ENCODE results near the gene SORCS1. TPM values are rescaled to one million over a fixed set of nuclear protein-coding genes. Genes with fewer than 3 reads are reported as not detected.

SORCS1 gene
- polyA plus RNA-seq, 1 donor (not counting 4 experiments of a cell fraction or from before 2014, with no cell fraction given), result not detected

DNA sequence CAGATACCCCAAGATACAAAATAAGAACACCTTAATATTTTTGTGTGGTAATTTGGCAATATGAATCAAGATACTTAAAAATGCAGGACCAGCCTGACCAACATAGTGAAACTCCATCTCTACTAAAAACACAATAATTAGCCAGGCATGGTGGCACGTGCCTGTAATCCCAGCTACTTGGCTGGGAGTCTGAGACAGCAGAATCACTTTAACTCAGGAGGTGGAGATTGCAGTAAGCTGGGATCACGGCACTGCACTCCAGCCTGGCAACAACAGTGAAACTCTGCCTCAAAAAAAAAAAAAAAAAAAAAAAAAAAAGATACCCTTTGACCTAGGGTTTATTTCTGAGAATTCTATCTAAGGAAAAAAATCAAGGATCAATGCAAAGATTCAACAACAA, 450.7 kb downstream of the SORCS1 start:
- no peak for FAIRE-seq
- Histone ChIP-seq H3K9me3 (ENCODE audit: control insufficient read depth, low read depth, low read length) (no peaks in the 10 kb centered on the region), H3K27me3 (ENCODE audit: control insufficient read depth, extremely low read depth, insufficient read depth, low read length) (no peaks in the 10 kb centered on the region), H3K9me1 (ENCODE audit: control insufficient read depth, extremely low read depth, insufficient read depth, low read length) (no peaks in the 10 kb centered on the region), H3K79me2 (ENCODE audit: control insufficient read depth, insufficient read depth, low read length) (no peaks in the 10 kb centered on the region), H3K4me1 (ENCODE audit: control insufficient read depth, extremely low read depth, insufficient read depth, low read length) (no peaks in the 10 kb centered on the region), H3K4me2 (ENCODE audit: control insufficient read depth, extremely low read depth, insufficient read depth, low read depth, low read length) (no peak overlapping the region), H3K27ac (ENCODE audit: control insufficient read depth, insufficient read depth, low read length) (no peak overlapping the region), H3K4me3 (ENCODE audit: control insufficient read depth in 2 of 3, extremely low read depth in 1 of 3, insufficient read depth in 2 of 3, low read depth in 1 of 3, low read length in 3 of 3) (no peak overlapping the region), H3K36me3 (ENCODE audit: control insufficient read depth in 2 of 2, extremely low read depth in 1 of 2, insufficient read depth in 2 of 2, low read length in 2 of 2) (no peaks in the 10 kb centered on the region), H3K9ac (ENCODE audit: control insufficient read depth, extremely low read depth, insufficient read depth, low read length) (no peak overlapping the region), H4K20me1 (ENCODE audit: control insufficient read depth, extremely low read depth, insufficient read depth, low read length) (no peaks in the 10 kb centered on the region), H2AFZ (ENCODE audit: control insufficient read depth, low read length) (no peak overlapping the region)
- TF ChIP-seq, protein P1, sequence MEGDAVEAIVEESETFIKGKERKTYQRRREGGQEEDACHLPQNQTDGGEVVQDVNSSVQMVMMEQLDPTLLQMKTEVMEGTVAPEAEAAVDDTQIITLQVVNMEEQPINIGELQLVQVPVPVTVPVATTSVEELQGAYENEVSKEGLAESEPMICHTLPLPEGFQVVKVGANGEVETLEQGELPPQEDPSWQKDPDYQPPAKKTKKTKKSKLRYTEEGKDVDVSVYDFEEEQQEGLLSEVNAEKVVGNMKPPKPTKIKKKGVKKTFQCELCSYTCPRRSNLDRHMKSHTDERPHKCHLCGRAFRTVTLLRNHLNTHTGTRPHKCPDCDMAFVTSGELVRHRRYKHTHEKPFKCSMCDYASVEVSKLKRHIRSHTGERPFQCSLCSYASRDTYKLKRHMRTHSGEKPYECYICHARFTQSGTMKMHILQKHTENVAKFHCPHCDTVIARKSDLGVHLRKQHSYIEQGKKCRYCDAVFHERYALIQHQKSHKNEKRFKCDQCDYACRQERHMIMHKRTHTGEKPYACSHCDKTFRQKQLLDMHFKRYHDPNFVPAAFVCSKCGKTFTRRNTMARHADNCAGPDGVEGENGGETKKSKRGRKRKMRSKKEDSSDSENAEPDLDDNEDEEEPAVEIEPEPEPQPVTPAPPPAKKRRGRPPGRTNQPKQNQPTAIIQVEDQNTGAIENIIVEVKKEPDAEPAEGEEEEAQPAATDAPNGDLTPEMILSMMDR (optimal IDR thresholded peaks at IDR 0.05 in 1 of 3, IDR thresholded peaks at IDR 0.05 in 1 of 3, conservative IDR thresholded peaks at IDR 0.05 in 1 of 3; ENCODE audit: extremely low read depth in 1 of 3, insufficient read depth in 2 of 3, low read length in 3 of 3), result no peak
- TF ChIP-seq EZH2 (IDR thresholded peaks at IDR 0.05; ENCODE audit: low read length), result no peak
- dilution Hi-C loops (cut with MboI; ENCODE audit: extremely low pct_ligation_motif_present, low sequenced_read_pairs), result no loop called here
- no peak for DNase-seq (ENCODE audit: low read depth, low spot score)

DNA sequence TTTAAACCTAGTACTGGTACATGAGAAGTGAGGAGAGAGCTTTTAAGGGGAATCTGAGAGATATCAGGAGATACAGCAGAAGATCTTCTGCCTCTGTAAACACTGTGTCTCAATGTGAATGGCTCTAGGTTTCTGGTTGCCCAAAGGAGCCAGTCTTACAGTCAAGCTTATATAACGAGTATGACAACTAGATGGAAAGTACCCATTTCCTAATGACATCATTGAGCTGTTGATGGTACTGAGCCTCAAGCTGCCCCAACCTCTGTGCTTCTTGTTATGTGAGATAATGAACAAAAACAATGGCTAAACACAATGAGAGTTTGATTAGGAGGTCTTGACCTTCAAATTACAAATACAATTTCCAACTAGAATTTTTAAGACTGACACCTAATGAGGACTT, 451.5 kb downstream of the SORCS1 start:
- Histone ChIP-seq H3K9me3 (ENCODE audit: control insufficient read depth, low read depth, low read length) (no peaks in the 10 kb centered on the region), H3K36me3 (ENCODE audit: control insufficient read depth in 2 of 2, extremely low read depth in 1 of 2, insufficient read depth in 2 of 2, low read length in 2 of 2) (no peaks in the 10 kb centered on the region), H3K9ac (ENCODE audit: control insufficient read depth, extremely low read depth, insufficient read depth, low read length) (no peak overlapping the region), H3K27me3 (ENCODE audit: control insufficient read depth, extremely low read depth, insufficient read depth, low read length) (no peaks in the 10 kb centered on the region), H3K27ac (ENCODE audit: control insufficient read depth, insufficient read depth, low read length) (no peak overlapping the region), H3K79me2 (ENCODE audit: control insufficient read depth, insufficient read depth, low read length) (no peaks in the 10 kb centered on the region), H3K4me2 (ENCODE audit: control insufficient read depth, extremely low read depth, insufficient read depth, low read depth, low read length) (no peak overlapping the region), H2AFZ (ENCODE audit: control insufficient read depth, low read length) (no peak overlapping the region), H3K9me1 (ENCODE audit: control insufficient read depth, extremely low read depth, insufficient read depth, low read length) (no peaks in the 10 kb centered on the region), H3K4me3 (ENCODE audit: control insufficient read depth in 2 of 3, extremely low read depth in 1 of 3, insufficient read depth in 2 of 3, low read depth in 1 of 3, low read length in 3 of 3) (no peak overlapping the region), H3K4me1 (ENCODE audit: control insufficient read depth, extremely low read depth, insufficient read depth, low read length) (no peaks in the 10 kb centered on the region), H4K20me1 (ENCODE audit: control insufficient read depth, extremely low read depth, insufficient read depth, low read length) (no peaks in the 10 kb centered on the region)
- dilution Hi-C loops (cut with MboI; ENCODE audit: extremely low pct_ligation_motif_present, low sequenced_read_pairs), result no loop called here
- TF ChIP-seq, protein P1 (optimal IDR thresholded peaks at IDR 0.05 in 1 of 3, IDR thresholded peaks at IDR 0.05 in 1 of 3, conservative IDR thresholded peaks at IDR 0.05 in 1 of 3; ENCODE audit: extremely low read depth in 1 of 3, insufficient read depth in 2 of 3, low read length in 3 of 3), result no peak
- TF ChIP-seq EZH2 (IDR thresholded peaks at IDR 0.05; ENCODE audit: low read length), result no peak
- no peak for FAIRE-seq
- no peak for DNase-seq (ENCODE audit: low read depth, low spot score)

Measured in keratinocyte (primary cell).